LNCAP (cell line): ENCODE measurements around the gene ZNF516.

ENCODE experiments used
- TF ChIP-seq, protein P1 (sequence below): fragments of 450-650 bp; IDR thresholded peaks from 2 replicates; pipeline ENCODE4 v1.5.1; 2017; ENCODE audit warnings: mild to moderate bottlenecking

Gene ZNF516

DNA sequence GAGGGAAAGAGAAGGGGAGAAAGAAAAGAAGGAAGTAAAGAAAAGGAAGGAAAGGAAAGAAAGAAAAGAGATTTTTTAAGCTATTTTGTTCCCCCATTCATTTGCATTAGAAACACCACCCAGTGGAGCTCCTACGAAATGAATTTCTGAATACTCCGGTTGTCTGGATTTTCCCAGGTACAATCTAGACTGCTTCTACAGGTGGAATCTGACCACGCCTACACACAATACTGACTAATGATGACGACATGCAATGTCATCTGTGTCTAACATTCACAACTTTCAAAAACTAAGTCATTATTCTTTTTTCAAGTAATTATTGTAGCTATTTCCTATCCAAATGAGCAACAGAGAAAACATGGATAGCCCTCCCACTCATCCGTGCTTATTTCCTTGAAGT is 121.7 kb downstream of the ZNF516 start:
- TF ChIP-seq, protein P1, sequence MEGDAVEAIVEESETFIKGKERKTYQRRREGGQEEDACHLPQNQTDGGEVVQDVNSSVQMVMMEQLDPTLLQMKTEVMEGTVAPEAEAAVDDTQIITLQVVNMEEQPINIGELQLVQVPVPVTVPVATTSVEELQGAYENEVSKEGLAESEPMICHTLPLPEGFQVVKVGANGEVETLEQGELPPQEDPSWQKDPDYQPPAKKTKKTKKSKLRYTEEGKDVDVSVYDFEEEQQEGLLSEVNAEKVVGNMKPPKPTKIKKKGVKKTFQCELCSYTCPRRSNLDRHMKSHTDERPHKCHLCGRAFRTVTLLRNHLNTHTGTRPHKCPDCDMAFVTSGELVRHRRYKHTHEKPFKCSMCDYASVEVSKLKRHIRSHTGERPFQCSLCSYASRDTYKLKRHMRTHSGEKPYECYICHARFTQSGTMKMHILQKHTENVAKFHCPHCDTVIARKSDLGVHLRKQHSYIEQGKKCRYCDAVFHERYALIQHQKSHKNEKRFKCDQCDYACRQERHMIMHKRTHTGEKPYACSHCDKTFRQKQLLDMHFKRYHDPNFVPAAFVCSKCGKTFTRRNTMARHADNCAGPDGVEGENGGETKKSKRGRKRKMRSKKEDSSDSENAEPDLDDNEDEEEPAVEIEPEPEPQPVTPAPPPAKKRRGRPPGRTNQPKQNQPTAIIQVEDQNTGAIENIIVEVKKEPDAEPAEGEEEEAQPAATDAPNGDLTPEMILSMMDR = no peak

DNA sequence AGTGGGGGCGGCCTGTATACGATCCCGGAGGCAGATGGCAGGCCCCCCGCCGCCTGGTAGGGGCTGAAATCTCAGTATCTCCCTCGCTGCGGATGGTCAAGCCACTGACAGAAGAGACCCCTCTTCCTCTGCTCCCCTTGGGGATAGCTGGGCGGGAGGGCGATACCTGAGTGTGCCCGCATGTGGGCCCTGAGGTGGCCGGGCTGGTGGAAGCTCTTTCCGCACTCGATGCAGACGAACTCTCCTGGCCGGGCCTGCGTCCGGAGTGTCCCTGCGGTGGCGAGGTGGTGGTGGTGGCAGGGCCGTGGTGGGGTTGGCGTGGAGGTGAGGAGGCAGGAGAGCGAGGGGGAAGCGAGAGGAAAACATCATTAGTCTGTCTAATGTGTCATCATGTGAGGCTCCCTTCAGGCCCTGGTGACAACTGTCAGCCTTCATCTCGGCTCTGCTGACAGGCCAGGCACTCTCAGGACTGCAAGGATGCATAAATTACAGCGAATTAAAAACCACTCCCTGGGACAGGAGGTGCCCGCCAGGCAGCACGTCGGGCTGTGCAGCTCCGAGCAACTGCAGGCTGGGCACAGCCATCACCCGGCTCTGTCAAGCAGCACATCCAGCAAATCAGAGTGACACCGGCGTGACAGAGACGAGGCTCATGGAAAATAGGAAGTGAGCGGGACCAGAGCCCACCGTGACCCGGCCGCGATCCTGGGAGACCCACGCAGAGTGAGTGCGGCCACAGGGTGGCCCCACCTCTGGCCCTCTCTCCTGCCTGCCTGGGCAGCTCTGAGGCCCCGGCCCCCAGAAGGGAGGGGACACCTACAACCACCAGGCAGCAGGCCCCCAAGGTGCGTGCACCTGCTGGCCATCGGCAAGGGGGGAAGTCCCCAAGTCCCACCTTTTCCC is 123.5 kb downstream of the ZNF516 start:
- TF ChIP-seq, protein P1 = no peak

DNA sequence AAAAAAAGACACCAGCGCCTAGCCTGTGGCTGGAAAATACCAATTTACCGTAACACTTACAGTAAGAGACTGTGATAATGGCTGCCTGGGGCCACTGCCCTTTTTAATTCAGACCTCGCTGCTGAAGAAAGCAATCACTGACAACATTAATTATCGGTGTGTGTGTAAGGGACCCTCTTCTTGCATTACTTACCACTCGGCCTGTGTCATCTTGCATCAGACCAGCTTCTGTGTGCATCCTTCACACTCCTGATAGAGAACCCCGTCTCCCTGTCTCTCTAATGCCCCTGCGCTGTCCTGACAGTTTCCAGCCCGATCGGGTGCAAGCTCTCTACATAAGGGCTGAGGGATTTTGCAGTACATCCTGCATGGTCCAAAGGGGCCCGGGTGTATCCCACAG is 124.4 kb downstream of the ZNF516 start:
- TF ChIP-seq, protein P1 = no peak

DNA sequence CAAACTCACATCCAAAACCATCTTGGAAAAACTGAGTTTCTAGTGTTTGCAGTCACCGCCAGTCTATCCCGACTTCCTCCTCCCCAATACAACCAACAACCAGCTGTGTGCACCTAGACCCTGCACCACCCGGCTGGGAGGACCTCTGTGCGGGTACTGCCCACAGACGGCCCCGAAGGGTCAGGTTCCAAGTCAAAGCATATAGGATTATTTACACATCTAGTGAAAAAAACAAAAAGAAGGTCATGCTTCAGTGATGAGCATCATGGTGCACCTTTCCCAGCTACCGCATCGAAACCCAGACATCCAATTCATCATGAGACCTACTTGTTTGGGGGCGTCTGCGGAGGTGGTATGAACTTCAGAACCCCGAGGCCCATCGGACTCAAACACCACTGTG is 124.8 kb downstream of the ZNF516 start:
- TF ChIP-seq, protein P1 = no peak

DNA sequence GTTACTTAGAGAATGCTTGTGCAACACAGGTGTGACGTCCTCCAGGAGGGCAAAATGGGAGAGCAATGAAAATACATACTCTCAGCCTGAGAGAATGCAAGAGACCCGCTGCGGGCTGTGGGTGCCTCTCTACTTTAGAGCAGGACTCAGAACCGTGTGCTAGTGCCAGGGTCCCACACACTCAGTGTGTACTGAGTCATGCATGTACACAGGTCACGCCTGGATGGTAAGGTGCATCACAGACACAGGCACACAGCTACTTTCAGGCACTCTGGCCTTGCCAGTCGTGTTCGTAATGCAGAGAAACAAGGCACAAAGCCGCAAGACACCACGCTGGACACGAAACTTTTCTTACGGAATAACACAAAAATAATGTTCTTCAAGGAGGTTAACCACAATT is 125.3 kb downstream of the ZNF516 start:
- TF ChIP-seq, protein P1 = no peak

DNA sequence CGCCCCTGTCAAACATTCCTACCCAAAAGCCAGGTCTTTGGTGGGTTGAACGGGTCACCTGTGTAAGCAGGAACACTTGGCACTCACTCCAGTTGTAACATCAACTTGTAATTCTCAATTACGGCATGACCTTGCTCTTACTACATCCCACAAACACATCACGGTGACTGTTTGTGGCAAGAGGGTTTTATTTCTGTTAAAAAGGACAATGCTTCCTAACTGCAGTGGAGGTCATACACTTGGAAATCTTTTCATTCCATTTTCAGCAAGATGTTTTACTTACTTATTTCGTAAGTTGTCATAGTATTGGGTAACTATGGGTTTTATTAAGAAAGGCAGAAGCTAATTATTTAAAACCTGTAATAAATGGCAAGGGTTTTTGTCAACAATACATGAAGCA is 126.1 kb downstream of the ZNF516 start:
- TF ChIP-seq, protein P1 = no peak

DNA sequence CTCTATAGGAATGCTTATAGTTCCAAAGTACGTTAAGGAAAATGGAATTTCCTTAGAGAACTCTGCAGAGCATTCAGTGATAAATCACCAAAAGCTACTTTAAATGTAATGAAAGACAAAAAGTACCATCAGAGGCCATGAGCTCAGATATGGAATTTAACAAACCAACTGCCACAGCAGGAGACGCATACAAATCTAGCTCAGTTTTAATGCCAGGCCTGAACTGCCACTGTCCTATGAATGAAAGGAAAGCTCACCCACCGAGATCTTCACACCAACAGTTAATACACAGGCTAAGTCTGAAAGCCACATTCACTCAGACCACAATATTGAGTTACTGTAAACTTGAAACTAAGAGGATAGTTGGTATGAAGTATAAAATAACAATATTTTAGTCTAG is 126.8 kb downstream of the ZNF516 start:
- TF ChIP-seq, protein P1 = no peak
